Glutamatergic neuron (in vitro differentiated cells): ENCODE measurements around the gene DHRS7. TPM values are rescaled to one million over a fixed set of nuclear protein-coding genes. Genes with fewer than 3 reads are reported as not detected.

Experiments used
- DNase-seq: peaks from one replicate; pipeline ENCODE4 v3.0.0; 2022
- H3K27ac Mint-ChIP-seq: one replicate; pipeline ENCODE4 v1.8.0; 2020; ENCODE audit warnings: mild to moderate bottlenecking, mixed read lengths, inconsistent platforms; ENCODE audit not compliant: unreplicated experiment
- H3K27me3 Mint-ChIP-seq: one replicate; pipeline ENCODE4 v1.8.0; 2020; ENCODE audit warnings: mild to moderate bottlenecking, moderate library complexity, mixed read lengths, inconsistent platforms; ENCODE audit not compliant: unreplicated experiment
- H3K36me3 Mint-ChIP-seq: one replicate; pipeline ENCODE4 v1.8.0; 2020; ENCODE audit warnings: mild to moderate bottlenecking, mixed read lengths, inconsistent platforms; ENCODE audit not compliant: unreplicated experiment
- H3K4me1 Mint-ChIP-seq: one replicate; pipeline ENCODE4 v1.8.0; 2020; ENCODE audit warnings: mild to moderate bottlenecking, low read depth, mixed read lengths, inconsistent platforms; ENCODE audit not compliant: unreplicated experiment
- H3K4me3 Mint-ChIP-seq: one replicate; pipeline ENCODE4 v1.8.0; 2020; ENCODE audit warnings: mild to moderate bottlenecking, mixed read lengths, inconsistent platforms; ENCODE audit not compliant: unreplicated experiment
- H3K9me3 Mint-ChIP-seq: one replicate; pipeline ENCODE4 v1.8.0; 2020; ENCODE audit warnings: mild to moderate bottlenecking, moderate library complexity, mixed read lengths, inconsistent platforms; ENCODE audit not compliant: unreplicated experiment
- total RNA-seq: library from RNA; stranded (reverse); fragmentation: NEBNext Ultra II Directional; extraction: Animal tissue kit (Norgen Biotek cat#: 25700); gene quantifications from one replicate; pipeline ENCODE4 v1.2.1, GENCODE V29; 2021; ENCODE audit not compliant: unreplicated experiment
- TF ChIP-seq, protein P1 (sequence below): fragments of 200-600 bp; sonication (generic); IDR thresholded peaks from one replicate; pipeline ENCODE4 v1.5.0; 2021; ENCODE audit not compliant: partially characterized antibody, unreplicated experiment

Gene DHRS7
- total RNA-seq, 1 donor from 2014 or later, result 74.8 TPM

DNA sequence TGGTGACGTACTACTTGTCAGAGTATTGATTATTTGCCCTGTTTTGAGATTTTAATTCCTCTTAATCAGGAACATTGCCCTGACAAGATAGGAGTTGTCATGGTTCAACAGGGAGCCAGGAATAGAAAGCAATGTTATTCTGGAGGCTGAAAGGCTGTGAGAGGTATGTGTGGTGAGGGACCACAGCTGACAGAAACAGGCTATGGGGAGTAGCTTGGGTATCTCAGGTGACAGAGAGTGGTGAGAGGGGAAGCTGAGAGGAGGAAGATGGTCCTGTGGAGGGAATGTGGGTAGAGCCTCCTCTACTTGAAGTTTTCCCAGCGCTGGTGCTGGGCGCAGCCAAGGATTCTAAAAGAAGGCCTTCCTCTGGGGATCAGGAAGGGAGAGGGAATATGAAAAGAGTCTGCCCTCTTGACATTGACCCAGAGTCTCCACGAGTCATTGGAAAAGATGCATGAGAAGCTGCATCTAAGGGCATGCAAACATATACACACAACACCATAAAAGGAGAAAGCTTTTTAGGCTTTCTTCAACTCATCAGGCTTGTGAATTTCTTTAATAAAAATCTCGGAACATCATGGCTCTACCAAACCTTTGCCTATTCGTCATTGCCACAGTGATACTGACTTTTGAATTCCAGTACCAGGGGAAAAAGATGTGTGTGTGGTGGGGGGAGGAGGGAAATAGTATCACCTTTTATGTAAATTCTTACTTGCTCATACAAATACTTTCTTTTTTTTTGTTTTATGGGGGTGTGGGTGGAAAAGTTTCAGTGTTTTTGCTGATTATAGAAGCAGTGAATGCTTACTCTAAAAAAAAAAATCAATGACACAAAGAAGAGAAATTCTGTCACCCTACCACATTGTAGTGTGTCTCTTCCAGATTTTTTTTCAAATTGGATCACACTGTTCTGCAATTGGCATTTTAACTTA lies 39.9 kb upstream of the DHRS7 start:
- no peak for DNase-seq
- Mint-ChIP-seq H3K27me3 (no peaks in the 10 kb centered on the region), H3K4me1 (peaks cover 1% of the 10 kb centered on the region), H3K4me3 (no peak overlapping the region), H3K36me3 (no peaks in the 10 kb centered on the region), H3K27ac (peak overlapping the region; percentile 15), H3K9me3 (peaks cover 2% of the 10 kb centered on the region)
- TF ChIP-seq, protein P1, sequence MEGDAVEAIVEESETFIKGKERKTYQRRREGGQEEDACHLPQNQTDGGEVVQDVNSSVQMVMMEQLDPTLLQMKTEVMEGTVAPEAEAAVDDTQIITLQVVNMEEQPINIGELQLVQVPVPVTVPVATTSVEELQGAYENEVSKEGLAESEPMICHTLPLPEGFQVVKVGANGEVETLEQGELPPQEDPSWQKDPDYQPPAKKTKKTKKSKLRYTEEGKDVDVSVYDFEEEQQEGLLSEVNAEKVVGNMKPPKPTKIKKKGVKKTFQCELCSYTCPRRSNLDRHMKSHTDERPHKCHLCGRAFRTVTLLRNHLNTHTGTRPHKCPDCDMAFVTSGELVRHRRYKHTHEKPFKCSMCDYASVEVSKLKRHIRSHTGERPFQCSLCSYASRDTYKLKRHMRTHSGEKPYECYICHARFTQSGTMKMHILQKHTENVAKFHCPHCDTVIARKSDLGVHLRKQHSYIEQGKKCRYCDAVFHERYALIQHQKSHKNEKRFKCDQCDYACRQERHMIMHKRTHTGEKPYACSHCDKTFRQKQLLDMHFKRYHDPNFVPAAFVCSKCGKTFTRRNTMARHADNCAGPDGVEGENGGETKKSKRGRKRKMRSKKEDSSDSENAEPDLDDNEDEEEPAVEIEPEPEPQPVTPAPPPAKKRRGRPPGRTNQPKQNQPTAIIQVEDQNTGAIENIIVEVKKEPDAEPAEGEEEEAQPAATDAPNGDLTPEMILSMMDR, result no peak

DNA sequence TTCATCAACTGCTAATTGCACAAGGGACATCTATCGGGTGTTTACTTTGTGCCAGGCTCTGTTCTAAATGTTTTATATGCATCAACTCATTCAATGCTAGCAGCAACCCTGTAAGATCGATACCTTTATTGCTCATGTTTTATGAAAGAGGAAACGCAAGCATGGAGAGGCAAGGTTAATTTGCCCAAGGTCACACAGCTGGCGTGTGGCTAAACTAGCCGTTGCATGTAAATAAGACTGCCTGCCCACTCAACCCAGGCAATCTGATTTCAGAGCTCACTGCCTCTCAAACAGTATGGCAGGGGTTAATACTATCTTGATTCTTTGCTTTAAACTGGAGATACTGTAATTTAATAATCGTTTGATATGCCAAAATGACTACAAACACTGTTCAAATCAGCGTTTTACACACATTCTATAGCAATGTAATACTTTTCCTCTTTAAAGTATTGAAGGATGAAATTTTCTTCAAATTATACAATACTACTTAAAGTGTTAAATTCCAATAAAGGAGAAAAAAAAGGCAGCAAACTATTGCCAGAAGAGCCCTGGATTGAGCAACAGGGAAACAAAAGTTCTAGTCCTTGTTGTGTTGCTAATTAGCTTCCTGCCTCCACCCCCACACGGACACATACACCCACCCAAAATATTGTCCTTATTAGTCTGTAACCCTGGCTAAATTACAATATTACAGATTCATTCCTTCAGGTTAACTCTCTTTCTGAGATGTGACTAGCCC lies 39.1 kb upstream of the DHRS7 start:
- Mint-ChIP-seq H3K9me3 (peaks cover 6% of the 10 kb centered on the region), H3K27me3 (no peaks in the 10 kb centered on the region), H3K4me1 (peaks cover 1% of the 10 kb centered on the region), H3K27ac (no peak overlapping the region), H3K36me3 (peaks cover 7% of the 10 kb centered on the region), H3K4me3 (no peak overlapping the region)
- DNase-seq, result no peak
- TF ChIP-seq, protein P1, result no peak

DNA sequence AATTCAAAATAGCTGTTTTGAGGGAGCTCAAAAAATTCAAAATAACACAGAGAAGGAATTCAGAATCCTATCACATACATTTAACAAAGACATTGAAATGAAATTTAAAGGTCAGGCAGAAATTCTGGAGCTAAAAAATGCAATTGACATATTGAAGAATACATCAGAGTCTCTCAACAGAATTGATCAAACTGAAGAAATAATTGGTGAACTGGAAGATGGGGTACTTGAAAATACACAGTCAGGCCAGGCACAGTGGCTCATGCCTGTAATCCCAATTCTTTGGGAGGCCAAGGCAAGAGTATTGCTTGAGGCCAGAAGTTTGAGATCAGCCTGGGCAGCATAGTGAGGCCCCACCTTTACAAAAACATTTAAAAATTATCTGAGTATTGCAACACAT lies 34.1 kb upstream of the DHRS7 start:
- Mint-ChIP-seq H3K27me3 (peaks cover 2% of the 10 kb centered on the region), H3K4me3 (no peak overlapping the region), H3K27ac (no peak overlapping the region), H3K36me3 (peaks cover 12% of the 10 kb centered on the region), H3K4me1 (peaks cover 1% of the 10 kb centered on the region), H3K9me3 (peaks cover 6% of the 10 kb centered on the region)
- TF ChIP-seq, protein P1, result no peak
- DNase-seq, result no peak

DNA sequence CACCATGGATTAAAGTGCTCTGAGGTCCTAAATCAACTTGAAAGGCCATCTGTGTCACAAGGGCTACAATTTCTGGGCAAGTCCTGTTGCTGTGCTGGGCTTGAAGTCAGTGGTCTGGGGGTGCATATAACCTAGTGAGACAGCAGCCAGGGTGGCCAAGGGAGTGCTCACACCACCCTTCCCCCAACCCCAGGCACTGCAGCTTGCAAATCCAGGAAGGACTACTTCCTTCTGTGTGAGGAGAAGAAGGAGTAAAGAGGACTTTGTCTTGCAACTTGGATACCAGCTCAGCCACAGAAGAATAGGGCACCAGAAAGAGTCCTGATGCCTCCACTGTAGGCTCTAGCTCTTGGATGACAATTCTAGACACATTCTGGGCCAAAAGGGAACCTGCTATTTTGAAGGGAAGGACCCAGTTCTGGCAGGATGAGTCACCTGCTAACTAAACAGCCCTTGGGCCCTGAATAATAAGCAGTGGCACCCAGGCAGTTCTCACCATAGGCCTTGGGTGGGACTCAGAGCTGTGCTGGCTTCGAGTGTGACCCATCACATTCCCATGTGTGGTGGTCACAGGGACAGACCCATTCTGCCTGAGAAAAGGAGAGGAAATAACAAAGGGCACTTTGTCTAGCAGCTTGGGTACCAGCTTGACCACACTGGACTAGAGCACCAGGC lies 32.6 kb upstream of the DHRS7 start:
- H3K4me3 Mint-ChIP-seq, result no peak overlapping the region
- TF ChIP-seq, protein P1, result no peak
- peaks cover 12% of the 10 kb centered on the region for H3K36me3 Mint-ChIP-seq
- no peaks in the 10 kb centered on the region for H3K4me1 Mint-ChIP-seq
- H3K27ac Mint-ChIP-seq, result no peak overlapping the region
- peaks cover 4% of the 10 kb centered on the region for H3K9me3 Mint-ChIP-seq
- H3K27me3 Mint-ChIP-seq, result peaks cover 2% of the 10 kb centered on the region
- DNase-seq, result no peak
